GM12878 (cell line): ENCODE data around the gene AADAT. TPM values are rescaled to one million over a fixed set of nuclear protein-coding genes. Genes with fewer than 3 reads are reported as not detected.

Source experiments
- ATAC-seq: fragments of 200-7000 bp; cut with Tn5 transposase; 3 replicates; pipeline ENCODE4 v1.9.1; 2020; ENCODE audit warnings: mild to moderate bottlenecking, moderate library complexity
- BruUV-seq: library from RNA; stranded (reverse); fragments of 400-500 nt; replicated peaks from 2 replicates; lab custom pipeline; 2021; lab: Mats Ljungman, UMichigan
- CTCF ChIA-PET: fragments of 300-600 bp; sonication (Branson Sonifier 250); formaldehyde crosslinking; extraction: SDS; loops from one replicate; lab custom pipeline; 2021; ENCODE audit warnings: inconsistent platforms; lab: Yijun Ruan, JAX
- POLR2A ChIA-PET: fragments of 350-600 bp; formaldehyde crosslinking; extraction: SDS; loops from one replicate; lab custom pipeline; 2021; ENCODE audit warnings: inconsistent platforms; lab: Charles Lee
- RAD21 ChIA-PET: fragments of 300-600 bp; sonication (Branson Sonifier 250); formaldehyde crosslinking; loops from one replicate; lab custom pipeline; 2023; ENCODE audit warnings: antibody characterized with exemption; ENCODE audit not compliant: unreplicated experiment; lab: Charles Lee
- SMC1A ChIA-PET: fragments of 300-600 bp; sonication (Branson Sonifier 250); formaldehyde crosslinking; loops from one replicate; lab custom pipeline; 2023; ENCODE audit not compliant: unreplicated experiment, uncharacterized antibody; lab: Charles Lee
- DNase-seq: peaks from one replicate; pipeline ENCODE4 v3.0.0-alpha.2; 2011; ENCODE audit warnings: low read depth, low spot score
- FAIRE-seq: peaks from 3 replicates; lab custom pipeline; 2011; peaks lifted over from hg19 to GRCh38; lab: Jason Lieb, UNC
- H2AFZ ChIP-seq: 2 replicates; pipeline ENCODE4 v1.6.0; 2011; ENCODE audit warnings: low read depth, low read length, control low read depth; ENCODE audit not compliant: control insufficient read depth
- H3K27ac ChIP-seq: 2 replicates; pipeline ENCODE4 v1.5.1; 2011; ENCODE audit warnings: control low read depth; ENCODE audit not compliant: control insufficient read depth, insufficient read depth
- H3K27me3 ChIP-seq, 2 experiments: replicated peaks in 1 of 2; 2 replicates each; pipeline versions ENCODE4 v1.6.0 to v1.6.1; 2011; ENCODE audit warnings: low read length in 1 of 2; ENCODE audit not compliant: control insufficient read depth in 2 of 2, insufficient read depth in 2 of 2
- H3K36me3 ChIP-seq, 2 experiments: 2 replicates each; pipeline ENCODE4 v1.5.1; 2011; ENCODE audit warnings: low read length in 1 of 2; ENCODE audit not compliant: control insufficient read depth in 2 of 2, insufficient read depth in 2 of 2
- H3K4me1 ChIP-seq: 2 replicates; pipeline ENCODE4 v1.6.1; 2011; ENCODE audit warnings: mild to moderate bottlenecking, low read length, moderate library complexity, mixed read lengths; ENCODE audit not compliant: control insufficient read depth, insufficient read depth
- H3K4me2 ChIP-seq: 2 replicates; pipeline ENCODE4 v1.6.0; 2011; ENCODE audit warnings: control low read depth; ENCODE audit not compliant: control insufficient read depth, insufficient read depth
- H3K4me3 ChIP-seq: fragments of 200-600 bp; sonication (generic); 2 replicates; pipeline ENCODE4 v1.5.1; 2016
- H3K79me2 ChIP-seq: 2 replicates; pipeline ENCODE4 v1.6.0; 2011; ENCODE audit warnings: low read length; ENCODE audit not compliant: control insufficient read depth, insufficient read depth
- H3K9ac ChIP-seq: 2 replicates; pipeline ENCODE4 v1.8.0; 2011; ENCODE audit warnings: low read length, control low read depth, mixed read lengths; ENCODE audit not compliant: control insufficient read depth, insufficient read depth
- H3K9me3 ChIP-seq: replicated peaks from 3 replicates; pipeline ENCODE4 v1.5.1; 2011; ENCODE audit warnings: mild to moderate bottlenecking, low read length; ENCODE audit not compliant: control insufficient read depth, insufficient read depth
- H4K20me1 ChIP-seq: 2 replicates; pipeline ENCODE4 v1.6.0; 2011; ENCODE audit not compliant: control insufficient read depth, insufficient read depth
- CBFB ChIP-seq: IDR thresholded peaks from 2 replicates; pipeline ENCODE4 v1.6.1; 2016; ENCODE audit warnings: antibody characterized with exemption, low read depth
- MEF2A ChIP-seq: IDR thresholded peaks from 2 replicates; pipeline ENCODE4 v1.6.1; 2011; ENCODE audit warnings: low read depth, mild to moderate bottlenecking, low read length, moderate library complexity; ENCODE audit not compliant: insufficient read depth
- SKIL ChIP-seq: fragments of 450-650 bp; IDR thresholded peaks from 2 replicates; pipeline ENCODE4 v1.6.1; 2017; ENCODE audit warnings: mild to moderate bottlenecking, low read depth, inconsistent platforms; ENCODE audit not compliant: poor library complexity, severe bottlenecking
- SMARCA5 ChIP-seq: fragments of 450-650 bp; IDR thresholded peaks from 2 replicates; pipeline ENCODE4 v1.6.1; 2017; ENCODE audit warnings: mild to moderate bottlenecking
- TCF12 ChIP-seq: IDR thresholded peaks from 2 replicates; pipeline ENCODE4 v1.6.1; 2011; ENCODE audit warnings: low read depth, mild to moderate bottlenecking, low read length
- ZBTB33 ChIP-seq: fragments of 450-650 bp; IDR thresholded peaks from 2 replicates; pipeline ENCODE4 v1.6.1; 2017; ENCODE audit warnings: mild to moderate bottlenecking
- WGBS: methylation state at CpG from one replicate; pipeline ENCODE4 v1.1.6; 2016; ENCODE audit warnings: low lambda C conversion rate; ENCODE audit not compliant: insufficient replicate concordance, insufficient coverage; ENCODE audit errors: missing lambda C conversion rate; 5-methylcytosine and 5-hydroxymethylcytosine counted together
- in situ Hi-C: fragments of 300-500 bp; cut with MboI; formaldehyde crosslinking; loops from 9 replicates; pipeline ENCODE4 v1.14.3; 2018; ENCODE audit warnings: mixed read lengths
- intact Hi-C: fragments of 100-400 bp; cut with micrococcal nuclease; formaldehyde crosslinking; loops from one replicate; pipeline ENCODE4 v1.14.2; 2022; ENCODE audit not compliant: unreplicated experiment
- polyA plus RNA-seq, 11 experiments: library from polyadenylated mRNA; depleted of rRNA in 4 of 11; unstranded in 6 of 11; stranded (reverse) in 5 of 11; fragments of >200 nt; fragmentation: Nextera tagmentation in 4 of 11; fragmentation: Illumina TruSeq in 1 of 11; extraction: Ambion mirVana in 4 of 11; extraction: Trizol in 1 of 11; gene quantifications; 1 replicate in 1 of 11; 2 replicates in 10 of 11; pipeline versions ENCODE4 v1.2.1 to v1.2.3, GENCODE V29; 2011 to 2016; ENCODE audit warnings: inconsistent platforms in 2 of 11, missing spikeins in 2 of 11, low read depth in 1 of 11
- total RNA-seq, 4 experiments: library from RNA; depleted of rRNA in 3 of 4; stranded (reverse); fragments of >200 nt in 3 of 4; fragmentation: Illumina TruSeq in 1 of 4; extraction: Trizol in 1 of 4; gene quantifications; 2 replicates each; pipeline versions ENCODE4 v1.2.1 to v1.2.3, GENCODE V29; 2013 to 2021
- TF ChIP-seq, protein P1 (sequence below): fragments of 450-650 bp; IDR thresholded peaks from 2 replicates; pipeline ENCODE4 v1.6.1; 2017; ENCODE audit warnings: antibody characterized with exemption, mild to moderate bottlenecking, moderate library complexity

AADAT gene
- total and polyA plus RNA-seq, 10 of the 15 experiments (the other 5 are each of a cell fraction or from before 2014, with no cell fraction given), result not detected

GRCh38 chr4:170014359-170015011 is 75.3 kb downstream of the AADAT start:
- no peaks in the 10 kb centered on the region for H3K36me3 ChIP-seq
- H3K4me2 ChIP-seq, result no peak overlapping the region
- no peak overlapping the region for H3K27ac ChIP-seq
- SMC1A ChIA-PET, result interaction anchor here (0.5 kb wide), 1 partner anchor 1102 kb away, joined by 3 read pairs; no protein-coding TSS in a partner anchor
- H3K4me3 ChIP-seq, result no peak overlapping the region
- H3K79me2 ChIP-seq, result no peaks in the 10 kb centered on the region
- no peaks in the 10 kb centered on the region for H3K4me1 ChIP-seq
- H3K9ac ChIP-seq, result no peak overlapping the region
- no peaks in the 10 kb centered on the region for H4K20me1 ChIP-seq
- no TSS peak for BruUV-seq
- FAIRE-seq (no peak), ATAC-seq (no peak)
- RAD21 ChIA-PET, result no interaction called here
- in situ Hi-C loops, result no loop called here
- 33% methylated on average over 6 of the region's 6 CpGs for WGBS
- H3K9me3 ChIP-seq, result no peaks in the 10 kb centered on the region
- no peak overlapping the region for H2AFZ ChIP-seq
- CTCF ChIA-PET, result interaction anchor here (1.1 kb wide), 1 partner anchor 10 kb away, joined by 4 read pairs; no protein-coding TSS in a partner anchor
- POLR2A ChIA-PET, result no interaction called here
- no peak for TF ChIP-seq SKIL
- no peak for TF ChIP-seq SMARCA5
- TF ChIP-seq CBFB, result no peak
- TF ChIP-seq MEF2A, result no peak
- TF ChIP-seq ZBTB33, result no peak
- no peak for TF ChIP-seq TCF12
- TF ChIP-seq, protein P1, sequence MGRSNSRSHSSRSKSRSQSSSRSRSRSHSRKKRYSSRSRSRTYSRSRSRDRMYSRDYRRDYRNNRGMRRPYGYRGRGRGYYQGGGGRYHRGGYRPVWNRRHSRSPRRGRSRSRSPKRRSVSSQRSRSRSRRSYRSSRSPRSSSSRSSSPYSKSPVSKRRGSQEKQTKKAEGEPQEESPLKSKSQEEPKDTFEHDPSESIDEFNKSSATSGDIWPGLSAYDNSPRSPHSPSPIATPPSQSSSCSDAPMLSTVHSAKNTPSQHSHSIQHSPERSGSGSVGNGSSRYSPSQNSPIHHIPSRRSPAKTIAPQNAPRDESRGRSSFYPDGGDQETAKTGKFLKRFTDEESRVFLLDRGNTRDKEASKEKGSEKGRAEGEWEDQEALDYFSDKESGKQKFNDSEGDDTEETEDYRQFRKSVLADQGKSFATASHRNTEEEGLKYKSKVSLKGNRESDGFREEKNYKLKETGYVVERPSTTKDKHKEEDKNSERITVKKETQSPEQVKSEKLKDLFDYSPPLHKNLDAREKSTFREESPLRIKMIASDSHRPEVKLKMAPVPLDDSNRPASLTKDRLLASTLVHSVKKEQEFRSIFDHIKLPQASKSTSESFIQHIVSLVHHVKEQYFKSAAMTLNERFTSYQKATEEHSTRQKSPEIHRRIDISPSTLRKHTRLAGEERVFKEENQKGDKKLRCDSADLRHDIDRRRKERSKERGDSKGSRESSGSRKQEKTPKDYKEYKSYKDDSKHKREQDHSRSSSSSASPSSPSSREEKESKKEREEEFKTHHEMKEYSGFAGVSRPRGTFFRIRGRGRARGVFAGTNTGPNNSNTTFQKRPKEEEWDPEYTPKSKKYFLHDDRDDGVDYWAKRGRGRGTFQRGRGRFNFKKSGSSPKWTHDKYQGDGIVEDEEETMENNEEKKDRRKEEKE, result no peak
- TF ChIP-seq, all 136 proteins: peak for 0
- H3K27me3 ChIP-seq, result no peaks in the 10 kb centered on the region
- DNase-seq, result no peak
- intact Hi-C loops, result no loop called here
